ENCODE data around the gene BICC1. TPM values are rescaled to one million over a fixed set of nuclear protein-coding genes. Genes with fewer than 3 reads are reported as not detected.

Gene BICC1
- total and polyA plus RNA-seq, 8 donors: 19.0 to 37.4 (median 23.0) TPM

DNA sequence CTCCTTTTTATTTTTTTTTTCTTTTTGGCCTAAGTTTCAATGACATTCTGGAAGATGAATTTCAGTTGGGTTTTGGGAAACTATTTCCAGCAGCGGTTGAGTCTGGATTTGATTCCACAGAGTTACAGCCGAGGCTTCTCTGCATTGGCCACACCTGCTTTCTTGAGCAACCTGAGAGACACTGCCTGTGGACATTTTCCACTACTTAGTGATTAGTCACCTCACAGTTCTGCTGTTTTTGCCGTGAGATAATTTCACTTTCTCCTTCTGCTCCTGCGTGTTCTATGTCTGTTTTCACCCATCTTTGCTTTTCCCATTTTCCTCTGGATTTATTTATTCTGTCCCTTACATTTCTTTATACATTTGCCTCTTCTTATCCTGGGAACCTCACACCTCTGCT, 243.0 kb downstream of the BICC1 start:
- intact Hi-C loops (cut with DNase I): no loop called here
- Histone ChIP-seq H3K4me1 (no peaks in the 10 kb centered on the region), H3K4me3 (peak overlapping the region in 1 of 4 donors; percentile 3), H3K27ac (peak overlapping the region in 2 of 4 donors; percentile 27 to 48), H3K9me3 (no peaks in the 10 kb centered on the region), H3K27me3 (no peaks in the 10 kb centered on the region), H3K36me3 (no peaks in the 10 kb centered on the region)
- FAIRE-seq: no peak
- 38 to 54% methylated on average over 4 of the region's 4 CpGs for WGBS, 2 donors
- DNase-seq: no peak
- TF ChIP-seq, protein P1, sequence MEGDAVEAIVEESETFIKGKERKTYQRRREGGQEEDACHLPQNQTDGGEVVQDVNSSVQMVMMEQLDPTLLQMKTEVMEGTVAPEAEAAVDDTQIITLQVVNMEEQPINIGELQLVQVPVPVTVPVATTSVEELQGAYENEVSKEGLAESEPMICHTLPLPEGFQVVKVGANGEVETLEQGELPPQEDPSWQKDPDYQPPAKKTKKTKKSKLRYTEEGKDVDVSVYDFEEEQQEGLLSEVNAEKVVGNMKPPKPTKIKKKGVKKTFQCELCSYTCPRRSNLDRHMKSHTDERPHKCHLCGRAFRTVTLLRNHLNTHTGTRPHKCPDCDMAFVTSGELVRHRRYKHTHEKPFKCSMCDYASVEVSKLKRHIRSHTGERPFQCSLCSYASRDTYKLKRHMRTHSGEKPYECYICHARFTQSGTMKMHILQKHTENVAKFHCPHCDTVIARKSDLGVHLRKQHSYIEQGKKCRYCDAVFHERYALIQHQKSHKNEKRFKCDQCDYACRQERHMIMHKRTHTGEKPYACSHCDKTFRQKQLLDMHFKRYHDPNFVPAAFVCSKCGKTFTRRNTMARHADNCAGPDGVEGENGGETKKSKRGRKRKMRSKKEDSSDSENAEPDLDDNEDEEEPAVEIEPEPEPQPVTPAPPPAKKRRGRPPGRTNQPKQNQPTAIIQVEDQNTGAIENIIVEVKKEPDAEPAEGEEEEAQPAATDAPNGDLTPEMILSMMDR (IDR thresholded peaks at IDR 0.05): no peak
- peak in 2 of 4 donors; percentile 61 to 63 for ATAC-seq

DNA sequence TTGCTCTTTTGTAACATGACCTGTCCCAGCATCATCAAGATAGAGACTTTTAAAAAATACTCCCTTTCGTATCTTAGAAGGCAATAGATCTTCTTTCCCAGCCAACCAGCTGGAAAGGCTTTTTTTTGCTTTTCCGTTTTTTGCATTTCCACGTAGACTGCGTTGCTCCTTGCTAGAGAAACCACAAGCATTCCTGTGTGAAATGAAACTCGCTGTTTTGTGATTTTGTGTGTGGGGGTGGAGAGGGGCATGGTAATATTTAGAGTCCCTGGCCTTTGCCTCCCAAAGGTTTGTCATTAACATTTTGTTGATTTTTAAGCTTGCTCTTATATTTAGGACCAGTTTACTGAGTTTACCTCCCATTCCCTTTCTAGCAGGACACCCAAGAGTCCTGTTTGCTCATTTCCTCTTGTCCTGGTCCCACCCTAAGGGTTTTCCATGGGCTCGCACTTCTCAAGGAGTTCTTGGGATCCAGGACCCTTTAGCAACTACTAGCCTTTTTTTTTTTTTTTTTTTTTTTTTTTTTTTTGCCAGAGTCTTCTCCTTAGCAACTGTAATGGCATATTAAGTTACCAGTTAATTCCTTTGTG, 243.6 kb downstream of the BICC1 start:
- Histone ChIP-seq H3K4me3 (peak overlapping the region in 1 of 4 donors; percentile 3), H3K36me3 (no peaks in the 10 kb centered on the region), H3K27ac (peak overlapping the region in 2 of 4 donors; percentile 27 to 48), H3K9me3 (no peaks in the 10 kb centered on the region), H3K27me3 (no peaks in the 10 kb centered on the region), H3K4me1 (no peaks in the 10 kb centered on the region)
- FAIRE-seq: no peak
- DNase-seq: no peak
- TF ChIP-seq, protein P1 (IDR thresholded peaks at IDR 0.05): no peak
- WGBS, 2 donors: 39 to 56% methylated on average over 6 of the region's 6 CpGs
- intact Hi-C loops (cut with DNase I): no loop called here
- ATAC-seq: peak in 3 of 4 donors; percentile 22 to 38 (median 35)

DNA sequence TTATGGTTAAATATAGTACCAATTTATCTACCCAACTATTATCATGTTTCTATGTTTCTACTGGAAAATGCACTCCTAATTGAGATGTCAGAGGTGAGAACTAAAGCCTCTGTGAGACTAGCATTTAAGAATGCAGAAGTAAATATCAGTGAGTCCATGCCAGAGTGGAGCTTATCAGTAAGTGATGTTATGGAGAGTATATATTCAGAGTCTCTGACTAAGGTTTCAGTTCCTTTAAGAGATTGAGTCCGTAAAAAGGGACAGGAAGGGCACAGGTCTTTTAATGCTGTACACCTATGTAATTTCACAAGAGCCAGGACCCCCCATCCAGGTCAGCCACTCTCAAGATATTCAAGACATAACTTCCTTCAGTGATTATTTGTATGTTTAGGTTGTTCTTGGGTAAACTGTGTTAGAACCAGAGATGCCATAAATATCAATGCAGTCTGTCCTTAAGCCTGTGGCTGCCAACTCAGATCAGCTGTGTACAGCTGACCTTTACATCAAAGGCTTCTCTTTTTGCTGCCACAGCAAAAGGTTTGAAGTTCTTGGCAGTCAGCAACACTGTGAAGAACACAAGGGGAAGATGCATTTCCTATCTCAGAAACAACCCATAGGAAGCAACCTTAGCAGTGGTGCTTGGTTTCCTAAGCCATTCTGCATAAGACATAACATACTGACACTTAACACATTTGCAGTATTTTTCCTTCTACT, 244.8 kb downstream of the BICC1 start:
- no peaks in the 10 kb centered on the region for H3K36me3 ChIP-seq
- no peaks in the 10 kb centered on the region for H3K9me3 ChIP-seq
- TF ChIP-seq, protein P1 (IDR thresholded peaks at IDR 0.05): no peak
- 52 to 86% methylated on average over 1 of the region's 1 CpG for WGBS, 2 donors
- intact Hi-C loops (cut with DNase I): no loop called here
- H3K27ac ChIP-seq: no peak overlapping the region
- no peaks in the 10 kb centered on the region for H3K27me3 ChIP-seq
- no peak for FAIRE-seq
- H3K4me1 ChIP-seq: no peaks in the 10 kb centered on the region
- ATAC-seq: no peak
- DNase-seq: no peak
- no peak overlapping the region for H3K4me3 ChIP-seq

DNA sequence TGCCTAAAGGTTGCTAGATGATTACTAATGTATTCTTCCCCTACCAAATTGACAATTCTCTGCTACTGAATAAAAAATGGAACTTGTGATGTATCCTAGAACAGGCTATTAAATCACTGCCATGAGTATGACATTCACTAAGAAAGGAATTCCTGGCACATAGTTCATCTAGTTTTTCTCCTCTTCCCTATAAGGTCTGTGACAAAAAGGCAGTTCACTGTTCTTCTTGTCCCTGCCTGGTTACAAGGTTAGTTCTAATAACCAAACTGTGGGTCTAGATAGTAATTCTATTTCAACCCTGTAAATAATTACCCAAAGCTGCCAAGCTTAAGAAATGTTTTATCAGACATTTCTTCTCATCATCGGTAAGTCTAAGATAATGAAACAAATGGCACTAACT, 245.6 kb downstream of the BICC1 start:
- WGBS, 2 donors: 12 to 14% methylated on average over 1 of the region's 1 CpG
- Histone ChIP-seq H3K4me1 (no peaks in the 10 kb centered on the region), H3K9me3 (no peaks in the 10 kb centered on the region), H3K4me3 (no peak overlapping the region), H3K36me3 (no peaks in the 10 kb centered on the region), H3K27me3 (no peaks in the 10 kb centered on the region), H3K27ac (no peak overlapping the region)
- intact Hi-C loops (cut with DNase I): no loop called here
- DNase-seq: no peak
- peak; percentile 20 for FAIRE-seq
- peak in 1 of 4 donors; percentile 25 for ATAC-seq
- TF ChIP-seq, protein P1 (IDR thresholded peaks at IDR 0.05): no peak
